Measurements from ENCODE around the gene EIF3D. TPM values are rescaled to one million over a fixed set of nuclear protein-coding genes. Genes with fewer than 3 reads are reported as not detected.

Gene EIF3D
- total RNA-seq, 1 donor from 2014 or later: 132 TPM

- Histone ChIP-seq H3K9me3 (no peaks in the 10 kb centered on the region), H3K36me3 (peaks cover 76% of the 10 kb centered on the region), H3K27ac (no peak overlapping the region), H3K4me1 (peaks cover 3% of the 10 kb centered on the region), H3K4me3 (no peak overlapping the region), H3K27me3 (no peaks in the 10 kb centered on the region)
- DNase-seq (no peak), ATAC-seq (no peak)
- TF ChIP-seq CTCF (IDR thresholded peaks at IDR 0.05): no peak
- intact Hi-C loops (cut with DNase I): no loop called here
These were observed 16.6 kb downstream of the EIF3D start for GRCh38 chr22:36512333-36512732.

- ATAC-seq: peak; percentile 3
- H3K27ac ChIP-seq: no peak overlapping the region
- no peaks in the 10 kb centered on the region for H3K9me3 ChIP-seq
- H3K4me3 ChIP-seq: no peak overlapping the region
- peak; percentile 55 for TF ChIP-seq CTCF (IDR thresholded peaks at IDR 0.05)
- H3K4me1 ChIP-seq: peaks cover 10% of the 10 kb centered on the region
- H3K36me3 ChIP-seq: peaks cover 65% of the 10 kb centered on the region
- intact Hi-C loops (cut with DNase I): no loop called here
- DNase-seq: no peak
- H3K27me3 ChIP-seq: no peaks in the 10 kb centered on the region
These were observed 17.7 kb downstream of the EIF3D start for GRCh38 chr22:36510966-36511881.

GRCh38 chr22:36510384-36510783 lies 18.6 kb downstream of the EIF3D start:
- Histone ChIP-seq H3K27ac (no peak overlapping the region), H3K9me3 (no peaks in the 10 kb centered on the region), H3K27me3 (no peaks in the 10 kb centered on the region), H3K4me1 (peaks cover 11% of the 10 kb centered on the region), H3K36me3 (peaks cover 57% of the 10 kb centered on the region), H3K4me3 (no peak overlapping the region)
- DNase-seq: no peak
- intact Hi-C loops (cut with DNase I): no loop called here
- no peak for TF ChIP-seq CTCF (IDR thresholded peaks at IDR 0.05)
- peak; percentile 14 for ATAC-seq

GRCh38 chr22:36507518-36508010 lies 21.4 kb downstream of the EIF3D start:
- Histone ChIP-seq H3K27ac (peak overlapping the region; percentile 81), H3K27me3 (no peaks in the 10 kb centered on the region), H3K4me3 (peak overlapping the region; percentile 69)

More at GRCh38 chr22:36507518-36508010, 21.4 kb downstream of the EIF3D start:
- no peaks in the 10 kb centered on the region for H3K9me3 ChIP-seq
- peaks cover 16% of the 10 kb centered on the region for H3K4me1 ChIP-seq
- no peak for TF ChIP-seq CTCF (IDR thresholded peaks at IDR 0.05)
- DNase-seq (no peak), ATAC-seq (no peak)
- intact Hi-C loops (cut with DNase I): no loop called here
- H3K36me3 ChIP-seq: peaks cover 29% of the 10 kb centered on the region

Data from upper lobe of right lung (tissue), 1 donor.